Caco-2 (cell line): ENCODE data around the gene SSH2. TPM values are rescaled to one million over a fixed set of nuclear protein-coding genes. Genes with fewer than 3 reads are reported as not detected.

Experiments
- BruUV-seq: library from RNA; stranded (reverse); fragments of 400-500 nt; replicated peaks from 2 replicates; lab custom pipeline; 2021; lab: Mats Ljungman, UMichigan
- CTCF ChIA-PET: fragments of 300-600 bp; sonication (Branson Sonifier 250); formaldehyde crosslinking; loops from one replicate; lab custom pipeline; 2022; ENCODE audit warnings: antibody characterized with exemption; lab: Charles Lee
- POLR2A ChIA-PET: fragments of 300-600 bp; sonication (Branson Sonifier 250); formaldehyde crosslinking; loops from one replicate; lab custom pipeline; 2022; ENCODE audit warnings: antibody characterized with exemption; lab: Charles Lee
- DNase-seq, 2 experiments: peaks; one replicate each; pipeline versions ENCODE4 v3.0.0 to v3.0.0-alpha.2; 2020 to 2022
- H3K27me3 ChIP-seq: replicated peaks from 2 replicates; pipeline ENCODE4 v1.6.0; 2011; ENCODE audit warnings: low read length; ENCODE audit not compliant: control insufficient read depth, insufficient read depth
- H3K36me3 ChIP-seq: 2 replicates; pipeline ENCODE4 v1.5.1; 2011; ENCODE audit warnings: low read length; ENCODE audit not compliant: control insufficient read depth, insufficient read depth
- H3K4me1 ChIP-seq: fragments of 250-450 bp; sonication (Bioruptor Pico); 2 replicates; pipeline ENCODE4 v1.5.1; 2020; ENCODE audit warnings: mild to moderate bottlenecking
- H3K4me3 ChIP-seq: 2 replicates; pipeline ENCODE4 v1.5.1; 2011; ENCODE audit warnings: low read depth, mild to moderate bottlenecking, control low read depth, low read length
- H3K9me3 ChIP-seq: fragments of 250-450 bp; sonication (Bioruptor Pico); 2 replicates; pipeline ENCODE4 v1.5.1; 2020; ENCODE audit warnings: mild to moderate bottlenecking, moderate library complexity
- H3K27ac Mint-ChIP-seq: one replicate; pipeline ENCODE4 v1.8.0; 2022; ENCODE audit warnings: mixed read lengths; ENCODE audit not compliant: unreplicated experiment
- H3K27me3 Mint-ChIP-seq: one replicate; pipeline ENCODE4 v1.8.0; 2022; ENCODE audit warnings: mixed read lengths; ENCODE audit not compliant: insufficient read depth, unreplicated experiment
- H3K36me3 Mint-ChIP-seq: one replicate; pipeline ENCODE4 v1.8.0; 2022; ENCODE audit warnings: mild to moderate bottlenecking, mixed read lengths; ENCODE audit not compliant: insufficient read depth, unreplicated experiment
- H3K4me1 Mint-ChIP-seq: one replicate; pipeline ENCODE4 v1.8.0; 2022; ENCODE audit warnings: low read depth, mixed read lengths; ENCODE audit not compliant: unreplicated experiment
- H3K4me3 Mint-ChIP-seq: one replicate; pipeline ENCODE4 v1.8.0; 2022; ENCODE audit warnings: mild to moderate bottlenecking, moderate library complexity, mixed read lengths; ENCODE audit not compliant: unreplicated experiment
- H3K9me3 Mint-ChIP-seq: one replicate; pipeline ENCODE4 v1.8.0; 2022; ENCODE audit warnings: mixed read lengths; ENCODE audit not compliant: unreplicated experiment
- CTCF ChIP-seq, 2 experiments: fragments of 200-600 bp in 1 of 2; IDR thresholded peaks; 1 replicate in 1 of 2; 2 replicates in 1 of 2; pipeline versions ENCODE4 v1.5.1 to v1.8.0; 2011 to 2022; ENCODE audit warnings: antibody characterized with exemption in 1 of 2, control low read depth in 1 of 2, inconsistent platforms in 1 of 2, low read depth in 1 of 2, low read length in 1 of 2, mild to moderate bottlenecking in 1 of 2, moderate library complexity in 1 of 2; ENCODE audit not compliant: insufficient read depth in 1 of 2, severe bottlenecking in 1 of 2, unreplicated experiment in 1 of 2
- intact Hi-C: fragments of 100-400 bp; cut with micrococcal nuclease; formaldehyde crosslinking; loops from one replicate; pipeline ENCODE4 v1.10.0; 2022; ENCODE audit not compliant: unreplicated experiment
- total RNA-seq: library from RNA; stranded (reverse); gene quantifications from 2 replicates; pipeline ENCODE4 v1.2.3, GENCODE V29; 2022

SSH2 gene
- total RNA-seq, 1 experiment from 2014 or later = 48.2 TPM

GRCh38 chr17:29594519-29595090 is 335.4 kb downstream of the SSH2 start:
- intact Hi-C loops = loop anchor here (5.0 to 10.0 kb wide), 2 partner anchors 60 to 302 kb away; partner anchors contain the start of gene NUFIP2

GRCh38 chr17:29593591-29594518 is 336.2 kb downstream of the SSH2 start:
- no TSS peak for BruUV-seq
- Mint-ChIP-seq H3K4me1 (no peaks in the 10 kb centered on the region), H3K27me3 (no peaks in the 10 kb centered on the region), H3K4me3 (peak overlapping the region; percentile 86), H3K9me3 (no peaks in the 10 kb centered on the region), H3K27ac (no peak overlapping the region), H3K36me3 (peaks cover 8% of the 10 kb centered on the region)
- CTCF ChIA-PET = interaction anchor here (0.6 to 5.0 kb wide), 14 partner anchors 13 to 445 kb away, joined by 3 to 69 read pairs (median 4); partner anchors contain the start of gene MYO18A
- POLR2A ChIA-PET = interaction anchor here (1.0 kb wide), 1 partner anchor 23 kb away, joined by 6 read pairs; no protein-coding TSS in a partner anchor
- Histone ChIP-seq H3K36me3 (no peaks in the 10 kb centered on the region), H3K4me1 (peaks cover 32% of the 10 kb centered on the region), H3K4me3 (peak overlapping the region; percentile 48), H3K27me3 (no peaks in the 10 kb centered on the region), H3K9me3 (no peaks in the 10 kb centered on the region)
- TF ChIP-seq CTCF (IDR thresholded peaks at IDR 0.05; ENCODE audit: insufficient read depth in 1 of 2, low read depth in 1 of 2, low read length in 1 of 2, severe bottlenecking in 1 of 2, unreplicated experiment in 1 of 2) = peak; percentile 29 to 65
- peak; percentile 65 to 73 for DNase-seq
- intact Hi-C loops = loop anchor here (5.0 to 10.0 kb wide), 2 partner anchors 59 to 302 kb away; partner anchors contain the start of gene NUFIP2

More at GRCh38 chr17:29594519-29595090, 335.4 kb downstream of the SSH2 start:
- POLR2A ChIA-PET = interaction anchor here (1.0 kb wide), 1 partner anchor 22 kb away, joined by 6 read pairs; no protein-coding TSS in a partner anchor
- DNase-seq = no peak
- H3K9me3 Mint-ChIP-seq = no peaks in the 10 kb centered on the region
- Histone ChIP-seq H3K9me3 (no peaks in the 10 kb centered on the region), H3K27me3 (no peaks in the 10 kb centered on the region), H3K4me3 (peak overlapping the region; percentile 48), H3K36me3 (no peaks in the 10 kb centered on the region), H3K4me1 (peaks cover 32% of the 10 kb centered on the region)
- TF ChIP-seq CTCF (IDR thresholded peaks at IDR 0.05; ENCODE audit: insufficient read depth in 1 of 2, low read depth in 1 of 2, low read length in 1 of 2, severe bottlenecking in 1 of 2, unreplicated experiment in 1 of 2) = no peak
- no TSS peak for BruUV-seq
- no peak overlapping the region for H3K27ac Mint-ChIP-seq
- H3K4me3 Mint-ChIP-seq = peak overlapping the region; percentile 86
- no peaks in the 10 kb centered on the region for H3K27me3 Mint-ChIP-seq
- H3K36me3 Mint-ChIP-seq = peaks cover 8% of the 10 kb centered on the region
- CTCF ChIA-PET = interaction anchor here (0.6 to 5.0 kb wide), 9 partner anchors 14 to 446 kb away, joined by 3 to 69 read pairs (median 4); no protein-coding TSS in a partner anchor
- no peaks in the 10 kb centered on the region for H3K4me1 Mint-ChIP-seq
